ENCODE measurements around the gene SMAP2.

GRCh38 chr1:40404670-40405462, 31.3 kb downstream of the SMAP2 start:
- TF ChIP-seq POLR2A (IDR thresholded peaks at IDR 0.05), result no peak
- TF ChIP-seq, protein P1, sequence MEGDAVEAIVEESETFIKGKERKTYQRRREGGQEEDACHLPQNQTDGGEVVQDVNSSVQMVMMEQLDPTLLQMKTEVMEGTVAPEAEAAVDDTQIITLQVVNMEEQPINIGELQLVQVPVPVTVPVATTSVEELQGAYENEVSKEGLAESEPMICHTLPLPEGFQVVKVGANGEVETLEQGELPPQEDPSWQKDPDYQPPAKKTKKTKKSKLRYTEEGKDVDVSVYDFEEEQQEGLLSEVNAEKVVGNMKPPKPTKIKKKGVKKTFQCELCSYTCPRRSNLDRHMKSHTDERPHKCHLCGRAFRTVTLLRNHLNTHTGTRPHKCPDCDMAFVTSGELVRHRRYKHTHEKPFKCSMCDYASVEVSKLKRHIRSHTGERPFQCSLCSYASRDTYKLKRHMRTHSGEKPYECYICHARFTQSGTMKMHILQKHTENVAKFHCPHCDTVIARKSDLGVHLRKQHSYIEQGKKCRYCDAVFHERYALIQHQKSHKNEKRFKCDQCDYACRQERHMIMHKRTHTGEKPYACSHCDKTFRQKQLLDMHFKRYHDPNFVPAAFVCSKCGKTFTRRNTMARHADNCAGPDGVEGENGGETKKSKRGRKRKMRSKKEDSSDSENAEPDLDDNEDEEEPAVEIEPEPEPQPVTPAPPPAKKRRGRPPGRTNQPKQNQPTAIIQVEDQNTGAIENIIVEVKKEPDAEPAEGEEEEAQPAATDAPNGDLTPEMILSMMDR (IDR thresholded peaks at IDR 0.05), result peak; percentile 65 to 84 (median 83)
